ENCODE measurements around the gene RSAD2. TPM values are rescaled to one million over a fixed set of nuclear protein-coding genes. Genes with fewer than 3 reads are reported as not detected.

RSAD2 gene
- total RNA-seq, 1 donor from 2014 or later: 21.9 TPM

DNA sequence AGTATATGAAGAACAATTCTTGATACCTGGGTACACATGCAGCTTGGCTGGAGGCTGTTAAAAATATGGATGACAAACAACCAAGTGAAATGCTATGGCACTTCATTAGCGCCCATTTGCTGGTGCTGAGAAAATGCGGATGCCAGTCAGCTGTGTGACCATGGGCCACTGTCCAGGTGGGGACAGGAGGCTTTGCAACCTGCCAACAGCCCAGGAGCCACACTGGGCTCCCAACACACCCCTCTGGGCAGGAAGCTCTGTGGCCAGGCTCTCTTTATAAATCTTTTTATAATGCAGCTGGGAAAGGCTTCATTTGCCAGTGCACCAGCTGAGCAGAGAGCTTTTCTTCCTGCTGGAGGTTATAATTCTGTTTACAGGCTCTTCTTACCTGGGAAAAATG lies 59.6 kb downstream of the RSAD2 start:
- Histone ChIP-seq H3K4me3 (no peak overlapping the region), H3K36me3 (peaks cover 6% of the 10 kb centered on the region), H3K27ac (no peak overlapping the region), H3K4me1 (peaks cover 4% of the 10 kb centered on the region), H3K27me3 (ENCODE audit: low read depth) (no peaks in the 10 kb centered on the region), H3K9me3 (no peaks in the 10 kb centered on the region)
- intact Hi-C loops (cut with DNase I): no loop called here
- no peak for ATAC-seq
- TF ChIP-seq, protein P1, sequence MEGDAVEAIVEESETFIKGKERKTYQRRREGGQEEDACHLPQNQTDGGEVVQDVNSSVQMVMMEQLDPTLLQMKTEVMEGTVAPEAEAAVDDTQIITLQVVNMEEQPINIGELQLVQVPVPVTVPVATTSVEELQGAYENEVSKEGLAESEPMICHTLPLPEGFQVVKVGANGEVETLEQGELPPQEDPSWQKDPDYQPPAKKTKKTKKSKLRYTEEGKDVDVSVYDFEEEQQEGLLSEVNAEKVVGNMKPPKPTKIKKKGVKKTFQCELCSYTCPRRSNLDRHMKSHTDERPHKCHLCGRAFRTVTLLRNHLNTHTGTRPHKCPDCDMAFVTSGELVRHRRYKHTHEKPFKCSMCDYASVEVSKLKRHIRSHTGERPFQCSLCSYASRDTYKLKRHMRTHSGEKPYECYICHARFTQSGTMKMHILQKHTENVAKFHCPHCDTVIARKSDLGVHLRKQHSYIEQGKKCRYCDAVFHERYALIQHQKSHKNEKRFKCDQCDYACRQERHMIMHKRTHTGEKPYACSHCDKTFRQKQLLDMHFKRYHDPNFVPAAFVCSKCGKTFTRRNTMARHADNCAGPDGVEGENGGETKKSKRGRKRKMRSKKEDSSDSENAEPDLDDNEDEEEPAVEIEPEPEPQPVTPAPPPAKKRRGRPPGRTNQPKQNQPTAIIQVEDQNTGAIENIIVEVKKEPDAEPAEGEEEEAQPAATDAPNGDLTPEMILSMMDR (IDR thresholded peaks at IDR 0.05): no peak
- DNase-seq: no peak

DNA sequence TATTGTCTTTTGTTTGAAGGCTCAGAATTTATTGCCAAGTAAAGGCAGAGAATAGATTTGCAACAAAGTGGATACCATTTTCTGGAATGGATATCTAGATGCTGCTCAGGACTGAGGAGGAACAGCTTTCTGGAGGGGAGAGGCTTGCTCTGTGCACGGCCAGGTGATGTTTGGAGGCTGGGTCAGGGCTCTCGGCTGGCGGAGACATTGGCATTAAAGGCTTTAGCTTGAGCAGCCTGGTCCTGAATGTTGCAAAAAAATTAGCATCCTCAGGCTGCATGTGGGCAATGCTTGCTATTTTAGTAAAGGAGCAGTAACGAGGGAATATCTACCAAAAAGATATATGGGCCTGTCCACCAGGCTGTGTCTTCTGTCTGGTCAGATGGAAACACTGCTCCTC lies 60.0 kb downstream of the RSAD2 start:
- TF ChIP-seq, protein P1 (IDR thresholded peaks at IDR 0.05): no peak
- H3K4me1 ChIP-seq: peaks cover 4% of the 10 kb centered on the region
- peaks cover 6% of the 10 kb centered on the region for H3K36me3 ChIP-seq
- intact Hi-C loops (cut with DNase I): no loop called here
- no peak overlapping the region for H3K27ac ChIP-seq
- no peaks in the 10 kb centered on the region for H3K9me3 ChIP-seq
- no peak overlapping the region for H3K4me3 ChIP-seq
- DNase-seq (no peak), ATAC-seq (no peak)
- H3K27me3 ChIP-seq (ENCODE audit: low read depth): no peaks in the 10 kb centered on the region

DNA sequence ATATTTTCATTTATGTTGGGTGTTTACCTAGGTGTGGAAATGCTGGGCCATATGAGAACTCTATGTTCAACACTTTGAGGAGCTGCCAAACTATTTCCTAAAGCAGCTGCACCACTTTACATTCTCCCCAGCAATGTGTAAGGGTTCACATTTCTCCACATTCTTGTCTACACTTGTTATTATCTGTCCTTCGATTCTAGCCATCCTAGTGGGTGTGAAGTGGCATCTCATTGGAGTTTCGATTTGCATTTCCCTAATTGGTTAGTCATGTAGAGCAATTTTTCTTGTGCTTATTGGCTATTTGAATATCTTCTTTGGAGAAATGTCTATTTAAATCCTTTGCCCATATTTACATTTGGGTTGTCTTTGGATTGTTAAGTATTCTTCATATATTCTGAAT lies 61.5 kb downstream of the RSAD2 start:
- intact Hi-C loops (cut with DNase I): no loop called here
- ATAC-seq (no peak), DNase-seq (no peak)
- no peak overlapping the region for H3K27ac ChIP-seq
- H3K27me3 ChIP-seq (ENCODE audit: low read depth): no peaks in the 10 kb centered on the region
- H3K4me1 ChIP-seq: peaks cover 4% of the 10 kb centered on the region
- no peak overlapping the region for H3K4me3 ChIP-seq
- TF ChIP-seq, protein P1 (IDR thresholded peaks at IDR 0.05): no peak
- peaks cover 6% of the 10 kb centered on the region for H3K36me3 ChIP-seq
- no peaks in the 10 kb centered on the region for H3K9me3 ChIP-seq

DNA sequence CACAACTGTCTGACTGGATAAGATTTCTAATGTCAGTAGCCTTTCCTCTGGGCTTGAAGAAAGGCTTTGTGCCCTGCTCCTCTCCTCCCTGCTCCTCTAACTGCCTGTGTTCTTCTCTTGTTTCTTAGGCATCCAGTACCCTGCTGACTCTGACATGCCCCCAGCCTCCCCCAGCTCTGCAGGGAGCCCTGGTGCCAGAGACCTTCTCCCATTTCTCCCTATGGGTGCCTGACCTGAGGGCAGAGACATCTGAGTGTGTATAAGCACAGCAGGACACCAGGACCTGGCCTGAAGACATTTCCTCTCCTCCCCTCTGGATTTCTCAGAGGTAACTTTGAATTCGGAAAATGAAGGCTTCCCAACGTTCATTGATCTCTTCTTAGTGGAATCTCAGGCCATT lies 63.2 kb downstream of the RSAD2 start:
- Histone ChIP-seq H3K4me1 (no peaks in the 10 kb centered on the region), H3K9me3 (no peaks in the 10 kb centered on the region), H3K36me3 (peaks cover 6% of the 10 kb centered on the region), H3K4me3 (no peak overlapping the region), H3K27ac (no peak overlapping the region), H3K27me3 (ENCODE audit: low read depth) (no peaks in the 10 kb centered on the region)
- TF ChIP-seq, protein P1 (IDR thresholded peaks at IDR 0.05): no peak
- intact Hi-C loops (cut with DNase I): no loop called here
- DNase-seq (no peak), ATAC-seq (no peak)

DNA sequence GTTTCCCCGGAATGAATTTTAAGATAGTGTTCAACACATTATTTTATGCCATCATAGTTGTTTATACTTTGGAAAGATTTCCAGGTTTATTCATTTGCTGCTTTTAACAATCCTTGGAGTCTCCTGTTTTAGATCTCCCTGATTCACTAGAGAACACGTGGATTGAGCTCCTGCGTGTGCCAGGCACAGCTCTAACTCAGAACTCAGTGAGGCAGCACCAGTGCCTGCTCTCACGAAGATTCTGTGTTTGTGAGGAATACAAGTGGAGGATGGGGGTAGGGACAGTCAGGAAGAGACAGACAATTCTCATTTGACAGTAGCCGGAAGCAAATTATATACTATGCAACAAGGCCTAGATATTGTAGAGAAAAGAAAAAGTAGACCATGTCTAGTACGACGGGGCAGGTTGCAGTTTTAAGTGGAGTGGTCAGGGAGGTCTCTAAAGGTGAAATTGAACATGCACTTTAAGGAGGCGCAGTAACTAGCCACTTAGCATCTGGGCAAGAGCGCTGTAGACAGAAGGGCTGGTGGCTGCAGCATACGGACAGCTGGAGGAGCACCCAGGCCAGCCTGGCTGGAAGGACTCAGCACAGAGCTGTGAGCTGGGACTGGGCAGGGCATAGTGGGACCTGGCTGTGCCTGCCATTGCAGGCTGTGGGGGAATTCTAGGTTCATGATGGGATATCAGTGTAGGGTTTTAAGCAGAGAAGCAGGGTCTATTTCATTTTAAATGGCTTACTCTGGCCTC lies 63.9 kb downstream of the RSAD2 start:
- H3K4me1 ChIP-seq: no peaks in the 10 kb centered on the region
- TF ChIP-seq, protein P1 (IDR thresholded peaks at IDR 0.05): no peak
- DNase-seq: no peak
- intact Hi-C loops (cut with DNase I): no loop called here
- no peak for ATAC-seq
- H3K27me3 ChIP-seq (ENCODE audit: low read depth): no peaks in the 10 kb centered on the region
- no peak overlapping the region for H3K27ac ChIP-seq
- no peaks in the 10 kb centered on the region for H3K9me3 ChIP-seq
- peaks cover 6% of the 10 kb centered on the region for H3K36me3 ChIP-seq
- no peak overlapping the region for H3K4me3 ChIP-seq
